Fibroblast of skin of right quadriceps (primary cell): ENCODE measurements around the gene TMCO2.
A peak's percentile ranks its signal among the peaks of the same experiment; 100 is the strongest.
"Not testable (repeated sequence)": the region's sequence is repeated elsewhere in the genome, so short reads cannot be mapped to it uniquely, and the experiment has no call there.

Source experiments
- DNase-seq: peaks from one replicate; pipeline ENCODE4 v3.0.0-alpha.2; 2013

Gene TMCO2

GRCh38 chr1:40247655-40248054, at the start of gene TMCO2:
TMCO2 (plus strand) TSS chr1:40247937; CDS start chr1:40247994, 57 bp downstream.
- no peak for DNase-seq

GRCh38 chr1:40199126-40199525, 48.6 kb upstream of the TMCO2 start:
- no peak for DNase-seq

GRCh38 chr1:40204856-40205255, 42.9 kb upstream of the TMCO2 start:
- DNase-seq, result no peak

- DNase-seq, result no peak
These were observed 37.1 kb upstream of the TMCO2 start for GRCh38 chr1:40210511-40211204.

DNA sequence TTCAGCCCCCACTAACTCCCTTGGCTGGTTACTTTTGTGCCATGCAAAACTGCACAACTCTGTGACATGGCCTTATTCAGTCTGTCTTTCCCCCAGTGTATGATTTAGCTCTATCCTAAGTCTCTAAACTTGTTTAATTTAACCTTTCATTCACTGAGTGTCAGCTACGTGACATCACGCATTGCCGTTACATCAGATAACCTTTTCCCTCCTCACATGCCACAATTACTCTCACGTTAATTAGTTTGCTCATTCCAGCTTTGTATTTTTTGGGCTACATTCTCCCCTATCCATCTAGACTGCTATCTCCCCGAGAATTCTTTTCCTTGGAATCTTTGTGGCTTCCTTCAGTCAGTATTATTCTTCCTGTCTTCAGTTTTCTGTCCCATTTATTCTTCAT, 29.4 kb upstream of the TMCO2 start:
- DNase-seq, result no peak

DNA sequence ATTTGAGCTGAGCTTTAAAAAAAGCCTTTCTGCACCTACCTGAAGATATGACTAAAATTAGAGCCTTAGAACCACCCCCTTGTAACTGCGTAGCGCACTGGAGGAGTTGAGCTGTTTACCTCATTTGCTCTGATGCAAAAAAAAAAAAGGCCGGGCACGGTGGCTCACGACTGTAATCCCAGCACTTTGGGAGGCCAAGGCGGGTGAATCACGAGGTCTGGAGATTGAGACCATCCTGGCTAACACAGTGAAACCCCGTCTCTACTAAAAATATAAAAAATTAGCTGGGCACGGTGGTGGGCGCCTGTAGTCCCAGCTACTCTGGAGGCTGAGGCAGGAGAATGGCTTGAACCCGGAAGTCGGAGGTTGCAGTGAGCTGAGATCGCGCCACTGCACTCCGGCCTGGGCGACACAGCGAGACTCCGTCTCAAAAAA, 26.2 kb upstream of the TMCO2 start:
- not testable (repeated sequence) for DNase-seq

DNA sequence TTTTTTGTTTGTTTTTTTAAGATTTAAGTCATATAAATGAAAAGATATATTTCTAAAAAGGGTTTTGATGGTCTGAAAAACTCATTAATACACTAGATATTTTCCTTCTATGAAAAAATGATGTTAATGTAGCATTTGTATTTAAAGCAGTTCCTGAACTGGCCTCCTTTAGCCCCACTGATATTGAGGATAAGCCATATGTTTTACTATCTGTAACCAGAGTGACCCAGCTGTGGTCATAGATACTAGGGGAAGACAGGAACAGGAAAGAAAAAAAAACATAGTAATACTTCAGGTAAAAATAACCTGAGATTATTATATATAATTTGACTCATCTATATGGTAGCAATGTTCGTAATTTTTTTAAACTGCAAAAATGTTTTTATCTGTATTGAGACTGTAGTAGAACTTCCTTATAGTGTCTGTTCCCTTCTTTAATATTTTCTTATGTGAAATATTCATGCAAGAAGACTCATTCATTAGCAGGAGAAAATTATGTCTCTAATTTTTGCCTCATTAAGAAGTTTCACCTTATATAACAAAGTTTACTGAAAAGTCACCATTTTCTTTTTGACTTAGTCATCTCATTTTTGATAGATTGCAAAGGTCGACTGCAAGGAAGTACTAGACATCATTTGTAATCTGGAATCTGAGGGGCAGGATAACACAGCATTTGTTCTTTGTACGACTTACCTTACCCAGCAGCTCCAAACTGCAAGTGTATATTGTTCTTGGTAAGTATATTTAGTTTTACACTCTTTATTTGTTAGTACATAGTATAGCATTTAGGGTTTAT, 25.6 kb upstream of the TMCO2 start:
- no peak for DNase-seq

- DNase-seq, result no peak
These were observed 23.7 kb upstream of the TMCO2 start for GRCh38 chr1:40224040-40224439.

DNA sequence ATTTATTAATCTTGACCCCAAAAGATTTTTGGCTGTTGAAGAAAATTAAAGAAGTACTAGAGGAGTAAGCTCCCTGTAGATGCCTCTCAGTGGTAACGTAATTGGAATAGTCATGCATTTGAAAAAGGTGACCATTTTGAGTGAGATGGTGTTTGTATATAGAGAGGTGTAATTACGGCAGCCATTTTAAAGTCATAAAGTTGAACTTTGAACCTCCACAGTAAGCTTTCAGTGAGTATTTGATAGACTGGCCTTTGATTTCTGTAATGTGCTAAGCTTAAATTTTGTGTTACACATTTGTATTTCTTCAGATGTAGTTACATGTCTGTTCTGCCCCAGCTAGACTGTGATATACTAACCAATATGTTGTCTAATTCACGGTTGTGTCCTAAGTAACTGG, 21.5 kb upstream of the TMCO2 start:
- DNase-seq, result no peak

DNA sequence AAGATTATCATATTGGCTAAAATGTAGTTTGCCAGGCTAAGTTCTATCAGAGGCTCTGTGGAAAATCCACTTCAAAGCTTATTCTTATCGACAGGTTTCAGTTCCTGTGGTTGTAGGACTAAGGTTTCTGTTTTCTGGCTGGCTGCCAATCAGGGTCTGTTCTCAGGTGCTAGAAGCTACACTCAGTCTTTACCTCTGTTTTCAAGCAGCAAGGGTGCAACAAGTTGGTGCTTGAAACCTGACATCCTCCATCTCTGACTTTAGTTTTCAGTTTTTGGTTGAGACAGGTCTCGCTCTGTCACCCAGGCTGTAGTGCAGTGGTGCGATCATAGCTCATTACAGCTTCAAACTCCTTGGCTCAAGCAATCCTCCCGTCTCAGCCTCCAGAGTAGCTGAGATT, 15.3 kb upstream of the TMCO2 start:
- no peak for DNase-seq

DNA sequence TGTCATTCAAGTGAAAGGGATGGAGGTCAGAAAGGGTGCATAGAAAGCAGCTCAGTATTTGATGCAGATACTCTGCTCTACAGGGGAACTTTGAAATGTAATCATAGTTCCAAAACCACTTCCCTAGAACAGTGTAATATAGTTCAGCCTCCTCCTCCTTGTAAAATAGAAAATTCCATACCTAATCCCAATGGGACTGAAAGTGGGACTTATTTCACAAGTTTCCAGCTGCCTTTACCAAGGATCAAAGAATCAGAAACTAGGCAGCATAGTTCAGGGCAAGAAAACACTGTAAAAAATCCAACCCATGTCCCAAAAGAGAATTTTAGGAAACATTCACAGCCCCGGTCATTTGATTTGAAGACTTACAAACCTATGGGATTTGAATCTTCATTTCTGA, 8.1 kb upstream of the TMCO2 start:
- DNase-seq, result peak; percentile 45

DNA sequence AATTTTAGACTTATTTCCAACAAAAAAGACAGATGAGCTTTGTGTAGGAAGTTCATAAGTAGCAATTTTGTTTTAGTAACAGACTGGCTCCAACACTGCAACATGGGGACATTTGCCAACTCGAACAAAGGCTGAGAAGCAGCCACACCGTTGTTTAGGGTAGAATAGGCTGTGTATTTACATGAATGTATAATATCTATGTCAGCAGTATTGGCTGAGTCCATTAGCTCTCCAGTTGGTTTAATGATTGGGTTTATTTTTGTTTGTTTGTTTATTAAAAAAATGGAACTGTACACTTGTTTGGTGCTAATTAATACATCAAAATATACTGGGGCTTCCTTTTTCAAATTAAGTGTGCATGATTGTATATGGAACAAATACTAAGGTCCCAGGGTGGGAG, 7.3 kb upstream of the TMCO2 start:
- no peak for DNase-seq

GRCh38 chr1:40241362-40241761, 6.4 kb upstream of the TMCO2 start:
- DNase-seq, result no peak

DNA sequence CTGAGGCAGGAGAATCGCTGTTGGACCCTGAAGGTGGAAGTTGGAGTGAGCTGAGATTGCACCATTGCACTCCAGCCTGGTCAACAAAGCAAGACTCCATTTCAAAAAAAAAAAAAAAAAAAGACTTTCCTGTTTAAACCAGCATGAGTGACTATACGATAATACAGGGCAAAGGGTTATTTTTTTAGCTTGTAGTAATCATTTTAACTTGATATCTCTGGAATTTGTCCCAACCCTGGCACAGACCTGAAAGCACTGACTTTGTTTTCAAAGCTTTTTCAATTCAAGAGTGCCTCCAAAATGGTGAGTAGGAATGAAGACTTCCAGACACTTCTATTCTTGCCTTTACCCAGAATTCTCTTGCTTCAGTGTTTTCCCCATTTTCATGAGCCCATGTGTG, 4.4 kb upstream of the TMCO2 start:
- no peak for DNase-seq

DNA sequence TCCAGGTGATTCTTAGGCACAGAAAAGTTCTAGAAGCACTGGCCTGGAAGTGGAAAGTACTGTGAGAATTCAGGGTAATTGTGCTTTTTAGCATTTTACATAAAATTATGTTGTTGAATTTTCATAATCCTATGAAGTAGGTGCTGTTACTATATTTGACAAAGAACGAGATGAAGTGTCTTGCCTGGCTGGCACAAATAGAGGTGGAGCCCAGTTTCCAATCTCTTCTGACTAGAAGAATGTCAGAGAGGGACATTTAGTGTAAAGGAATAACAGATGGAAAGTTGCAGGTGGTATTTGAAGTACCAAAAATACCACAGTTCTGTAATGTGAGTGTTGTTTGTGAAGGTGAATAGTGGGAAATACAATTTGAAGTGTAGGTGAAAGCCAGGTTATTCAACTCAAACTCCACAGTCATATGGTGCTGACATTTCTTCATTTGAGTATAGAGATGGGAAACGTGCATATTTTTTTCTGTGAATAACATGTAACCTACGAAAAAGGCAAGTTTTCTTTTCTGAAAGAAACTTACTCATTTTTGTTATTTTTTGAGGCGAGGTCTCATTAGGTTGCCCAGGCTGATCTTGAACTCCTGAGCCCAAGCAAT, 3.5 kb upstream of the TMCO2 start:
- no peak for DNase-seq

DNA sequence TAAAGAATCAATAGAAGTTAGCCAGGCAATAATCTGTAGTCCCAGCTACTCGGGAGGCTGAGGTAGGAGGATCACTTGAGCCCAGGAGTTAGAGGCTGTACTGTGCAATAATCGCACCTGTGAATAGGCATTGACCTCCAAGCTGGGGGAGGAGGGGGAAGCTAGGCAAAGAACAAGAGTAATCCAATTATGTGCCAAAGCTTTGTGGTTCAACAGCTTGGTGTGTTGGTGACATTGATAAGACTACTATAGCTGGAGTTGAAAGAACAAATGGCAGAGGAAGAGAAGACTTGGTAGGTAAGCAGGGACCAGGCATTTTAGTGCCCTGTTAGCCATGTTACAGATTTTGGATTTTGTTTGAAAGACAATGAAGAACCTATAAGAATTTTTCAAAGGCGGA, 2.1 kb upstream of the TMCO2 start:
- DNase-seq, result no peak

DNA sequence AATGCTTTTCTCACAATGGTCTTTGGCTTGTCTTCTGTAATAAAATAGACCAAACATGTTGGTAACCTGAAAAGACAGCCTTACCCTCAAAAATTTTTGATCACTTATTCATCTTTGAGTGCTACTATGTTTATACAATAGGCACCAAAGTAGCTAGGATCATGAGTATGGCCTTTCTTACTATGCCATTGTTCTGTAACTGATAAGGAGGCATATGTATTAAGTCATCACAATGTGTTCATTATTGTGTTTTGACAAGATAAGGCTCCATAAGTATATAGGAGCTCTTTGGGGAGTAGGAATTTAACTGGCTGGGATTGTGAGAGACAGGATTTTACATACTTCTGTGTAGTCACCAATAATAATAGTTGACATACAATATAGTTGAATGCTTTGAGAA, 675 bp downstream of the TMCO2 start:
- DNase-seq, result no peak

DNA sequence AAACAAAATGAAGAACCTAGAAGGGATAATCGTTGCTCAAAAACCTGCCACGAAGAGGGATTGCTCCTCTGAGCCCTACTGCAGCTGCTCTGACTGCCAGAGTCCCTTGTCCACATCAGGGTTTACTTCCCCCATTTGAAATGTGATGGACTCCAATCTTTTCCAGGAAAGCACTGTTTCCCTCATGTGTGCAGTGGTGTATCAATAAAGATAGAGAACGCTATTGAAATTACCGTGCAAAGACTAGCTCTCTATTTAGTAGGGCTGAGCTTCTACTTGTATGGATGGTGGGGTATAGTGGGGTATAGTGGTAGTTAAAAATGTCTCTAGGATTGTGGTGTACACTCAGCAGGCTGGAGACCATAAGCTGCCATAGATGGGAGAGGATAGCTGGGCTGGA, 3.7 kb downstream of the TMCO2 start:
- DNase-seq, result no peak

DNA sequence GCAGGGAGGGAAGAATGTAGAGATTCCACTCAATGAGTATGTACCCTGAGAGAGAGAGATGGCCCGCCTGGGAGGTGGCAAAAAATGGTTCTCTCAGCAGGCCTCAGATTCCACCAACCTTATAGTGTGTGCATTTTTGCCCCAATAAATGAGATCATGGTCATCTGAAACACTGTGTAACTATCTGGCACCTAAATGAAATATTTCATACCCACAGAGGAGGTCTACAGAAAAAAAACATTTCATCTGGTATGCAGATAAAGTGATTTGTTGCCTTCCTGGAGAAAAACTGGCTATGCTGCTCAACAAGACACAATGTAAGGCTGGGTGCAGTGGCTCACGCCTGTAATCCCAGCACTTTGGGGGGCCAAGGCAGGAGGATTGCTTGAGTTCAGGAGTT, 4.9 kb downstream of the TMCO2 start:
- no peak for DNase-seq

DNA sequence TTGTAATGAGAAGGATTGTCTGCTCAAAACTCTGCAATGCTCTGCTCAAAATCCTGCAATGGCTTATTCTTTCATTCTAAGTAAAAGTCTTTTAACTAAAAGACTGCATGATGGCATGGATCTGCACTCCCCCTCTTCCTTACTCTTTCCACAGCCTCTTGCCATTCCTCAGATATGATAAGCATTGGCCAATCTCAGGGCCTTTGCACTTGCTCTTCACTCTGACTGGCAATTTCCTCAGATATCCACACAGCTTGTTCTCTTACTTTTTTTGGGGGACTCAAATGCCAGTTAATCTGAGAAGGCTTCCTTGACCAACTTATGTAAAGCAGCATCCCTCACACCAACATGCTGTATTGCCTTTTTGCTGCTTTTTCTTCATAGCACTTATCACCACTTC, 7.5 kb downstream of the TMCO2 start:
- no peak for DNase-seq

DNA sequence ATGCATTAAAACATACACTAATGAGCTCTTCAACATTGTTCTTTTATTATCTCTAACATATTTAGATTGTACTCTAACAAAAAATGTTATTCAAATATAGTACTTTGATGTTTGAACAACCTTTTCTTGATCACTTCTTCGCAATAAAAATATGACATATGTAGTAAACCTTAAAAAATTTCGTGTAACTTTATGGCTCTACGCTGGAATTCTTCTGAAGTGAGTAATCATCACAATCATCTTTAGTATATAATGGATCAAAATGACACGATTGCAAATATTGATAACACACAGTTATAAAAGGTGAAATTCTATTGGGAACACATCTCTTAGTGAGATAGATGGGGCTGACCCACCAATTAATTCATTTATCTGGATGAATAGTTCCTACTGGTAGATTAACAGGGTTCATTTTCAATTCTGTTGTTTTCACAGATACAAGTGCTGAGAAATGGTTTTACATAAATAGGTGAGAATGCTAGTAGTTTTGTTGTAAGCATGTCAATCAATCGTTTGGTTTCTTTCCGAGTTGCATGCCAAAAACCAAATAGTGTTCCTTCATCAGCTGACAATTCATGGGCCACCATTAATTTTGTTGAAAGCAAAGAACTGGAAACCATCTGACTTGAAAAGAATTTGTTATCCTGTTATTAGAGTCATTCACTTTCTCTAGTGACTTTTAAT, 8.8 kb downstream of the TMCO2 start:
- DNase-seq, result no peak

DNA sequence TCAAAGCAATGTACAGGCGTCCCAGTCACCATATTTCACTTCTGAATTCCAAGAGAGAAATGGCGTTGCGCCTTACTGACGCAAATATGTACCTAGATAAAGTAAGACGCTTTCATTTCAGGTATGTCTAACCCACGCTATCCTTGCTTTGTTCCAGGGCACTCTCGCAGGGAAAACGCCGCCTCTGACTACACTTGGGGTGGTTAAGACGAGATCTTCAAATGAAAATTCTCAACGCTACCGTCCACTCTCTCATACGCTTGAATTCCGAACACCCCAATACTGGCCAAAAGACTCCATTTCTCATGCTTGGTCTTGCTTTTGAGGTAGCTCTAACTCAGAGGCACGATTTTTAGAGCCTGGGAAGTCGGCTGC, 9.6 kb downstream of the TMCO2 start:
- DNase-seq, result no peak

DNA sequence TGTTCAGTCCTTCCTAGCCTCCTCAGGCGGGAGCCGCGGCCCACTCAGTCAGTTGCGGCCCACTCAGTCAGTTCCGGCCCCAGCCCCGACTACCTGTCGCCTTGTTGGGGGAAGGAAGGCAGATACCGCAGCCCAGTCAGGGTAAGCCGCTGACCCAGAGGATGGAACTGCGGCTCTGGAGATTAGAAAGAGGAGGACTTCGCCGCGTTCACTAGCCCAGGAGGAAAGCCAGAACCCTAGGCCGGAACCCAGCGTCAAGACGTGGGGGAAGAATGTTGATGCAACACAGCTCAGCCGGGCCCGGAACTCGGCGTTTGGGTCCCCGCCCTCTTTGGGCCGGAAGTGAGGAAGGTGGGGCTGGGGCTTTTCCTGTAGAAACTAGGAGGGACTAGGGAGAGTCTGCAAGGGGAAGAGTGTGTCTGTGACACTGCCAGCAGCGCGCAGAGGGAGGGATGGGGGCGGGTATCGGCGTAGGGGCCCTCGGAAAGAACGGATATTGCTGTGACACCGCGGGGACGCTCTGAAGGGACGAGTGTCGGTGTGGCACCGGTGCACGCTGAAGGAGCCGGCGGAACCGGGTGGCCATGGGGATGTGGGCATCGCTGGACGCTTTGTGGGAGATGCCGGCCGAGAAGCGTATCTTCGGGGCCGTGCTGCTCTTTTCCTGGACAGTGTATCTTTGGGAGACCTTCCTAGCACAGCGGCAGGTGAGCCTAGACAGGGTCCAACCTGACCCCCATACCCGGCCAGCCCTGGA, 10.1 kb downstream of the TMCO2 start, which contains the start of gene ZMPSTE24:
Gene ZMPSTE24 (plus strand): TSS at position 549 of the 757 bp plus-strand sequence. CDS start 36 bp downstream, at position 585.
- peak; percentile 99 for DNase-seq
